ENCODE measurements around the gene C1QTNF2. TPM values are rescaled to one million over a fixed set of nuclear protein-coding genes. Genes with fewer than 3 reads are reported as not detected.

C1QTNF2 gene
- total and polyA plus RNA-seq, 2 of the 8 experiments (the other 6 are each of a cell fraction or from before 2014, with no cell fraction given), result 1.0 to 2.0 TPM

DNA sequence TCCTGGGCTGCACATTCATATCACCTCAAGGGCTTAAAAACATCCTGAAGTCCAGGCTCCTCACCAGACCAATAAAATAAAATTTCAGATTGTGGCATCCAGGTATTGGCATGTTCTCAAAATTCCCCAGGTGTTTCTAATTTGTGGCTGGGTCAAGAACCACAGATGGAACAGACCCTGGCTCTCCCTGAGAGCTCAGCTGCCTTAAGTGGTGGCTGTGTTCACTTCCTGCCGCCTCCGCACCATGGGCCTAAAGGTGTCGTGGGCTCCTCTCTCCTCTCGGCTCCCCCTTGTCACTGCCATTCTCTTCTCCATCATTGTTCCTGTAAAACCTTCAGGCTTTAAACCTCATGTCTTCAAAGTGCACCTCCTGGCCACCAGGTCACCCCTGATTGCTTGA, 40.2 kb downstream of the C1QTNF2 start (continued):
- TF ChIP-seq HDAC2 (IDR thresholded peaks at IDR 0.05; ENCODE audit: borderline replicate concordance in 1 of 2, low read depth in 2 of 2, low read length in 2 of 2), result no peak
- TF ChIP-seq, protein P1, sequence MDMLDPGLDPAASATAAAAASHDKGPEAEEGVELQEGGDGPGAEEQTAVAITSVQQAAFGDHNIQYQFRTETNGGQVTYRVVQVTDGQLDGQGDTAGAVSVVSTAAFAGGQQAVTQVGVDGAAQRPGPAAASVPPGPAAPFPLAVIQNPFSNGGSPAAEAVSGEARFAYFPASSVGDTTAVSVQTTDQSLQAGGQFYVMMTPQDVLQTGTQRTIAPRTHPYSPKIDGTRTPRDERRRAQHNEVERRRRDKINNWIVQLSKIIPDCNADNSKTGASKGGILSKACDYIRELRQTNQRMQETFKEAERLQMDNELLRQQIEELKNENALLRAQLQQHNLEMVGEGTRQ (IDR thresholded peaks at IDR 0.05; ENCODE audit: low read length), result no peak
